Measurements from ENCODE around the gene MACROD2.

GRCh38 chr20:15599961-15600360 lies 1604.6 kb downstream of the MACROD2 start:
- no peak for TF ChIP-seq CTCF (IDR thresholded peaks at IDR 0.05)
- TF ChIP-seq ZFX (IDR thresholded peaks at IDR 0.05; ENCODE audit: borderline replicate concordance) = no peak
